NCI-H187 treated with DMSO at 0.1 percent for 48 hours (cell line): Measurements from ENCODE around the gene CLEC11A.

Experiments used
- DNase-seq: peaks from one replicate; lab custom pipeline; 2025; lab: John Stamatoyannopoulos, UW

CLEC11A gene

DNA sequence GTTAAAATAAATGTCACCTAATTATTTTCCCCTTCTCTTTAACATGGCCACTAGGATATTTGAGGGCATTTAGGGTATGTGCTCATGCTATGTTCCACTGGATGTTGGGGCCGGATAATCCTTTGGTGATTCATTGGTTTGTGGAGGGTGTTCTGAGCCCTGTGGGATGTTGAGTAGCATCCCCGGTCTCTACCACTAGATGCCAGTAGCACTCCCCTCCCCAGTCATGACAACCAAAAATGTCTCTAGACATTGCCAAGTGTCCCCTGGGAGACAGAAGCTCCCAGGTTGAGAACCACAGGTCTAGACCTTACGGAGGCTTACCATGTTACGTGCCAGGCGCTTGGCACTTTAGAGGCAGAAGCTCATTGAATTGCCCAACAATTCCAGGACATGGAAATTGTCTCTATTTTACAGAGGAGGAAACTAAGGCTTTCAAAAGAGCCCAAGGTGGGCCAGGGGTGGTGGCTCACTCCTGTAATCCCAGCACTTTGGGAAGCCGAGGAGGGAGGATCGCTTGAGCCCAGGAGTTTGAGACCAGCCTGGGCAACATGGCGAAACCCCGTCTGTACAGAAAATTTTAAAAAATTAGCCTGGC is 17.6 kb upstream of the CLEC11A start:
- no peak for DNase-seq

DNA sequence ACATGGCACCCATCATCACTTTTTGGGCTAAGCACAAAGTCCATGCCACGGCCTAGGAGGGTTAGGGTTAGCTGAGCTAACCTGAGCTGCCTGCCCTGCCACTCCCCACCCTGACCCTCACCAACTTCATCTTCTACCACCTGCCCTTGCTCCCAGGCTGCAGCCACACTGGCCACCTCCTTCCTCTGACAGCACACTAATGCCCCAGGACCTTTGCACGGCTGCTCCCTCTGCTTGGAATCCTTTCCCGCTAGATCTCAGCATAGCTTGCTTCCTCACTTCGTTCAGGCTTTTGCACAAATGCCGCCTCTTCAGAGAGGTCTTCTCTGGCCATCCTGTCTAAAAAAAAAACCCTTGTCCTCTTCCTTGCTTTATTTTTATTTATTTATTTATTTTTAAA is 16.8 kb upstream of the CLEC11A start:
- no peak for DNase-seq

DNA sequence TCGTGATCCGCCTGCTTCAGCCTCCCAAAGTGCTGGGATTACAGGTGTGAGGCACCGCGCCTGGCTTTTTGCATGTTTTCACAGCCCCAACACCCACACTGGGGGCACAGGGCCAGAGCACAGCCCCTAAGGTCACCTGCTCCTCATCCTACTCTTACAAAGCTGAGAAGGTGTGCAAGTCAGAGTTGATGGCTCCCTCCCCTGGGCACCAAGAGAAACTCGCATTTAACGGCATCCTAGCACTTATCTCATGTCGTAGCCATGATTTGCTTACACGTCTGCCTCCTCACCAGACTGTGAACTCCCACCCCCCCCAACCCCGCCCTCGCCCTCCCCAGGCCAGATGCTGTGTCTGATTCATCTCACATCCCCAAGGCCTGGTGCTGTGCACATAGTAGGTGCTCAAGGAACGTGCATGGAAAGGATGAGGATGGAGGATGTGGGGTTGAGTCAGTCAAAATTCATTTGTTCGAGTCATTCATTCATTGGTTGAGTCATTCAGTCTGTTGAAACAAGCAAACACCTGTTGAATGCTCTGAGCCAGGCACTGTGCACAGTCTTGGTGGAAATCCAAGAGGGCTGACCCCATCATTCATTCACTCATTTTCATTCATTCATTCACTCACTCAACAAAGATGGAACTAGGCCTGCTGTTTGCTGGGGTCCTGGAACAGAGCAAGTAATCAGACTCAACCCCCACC is 14.8 kb upstream of the CLEC11A start:
- DNase-seq, result no peak

DNA sequence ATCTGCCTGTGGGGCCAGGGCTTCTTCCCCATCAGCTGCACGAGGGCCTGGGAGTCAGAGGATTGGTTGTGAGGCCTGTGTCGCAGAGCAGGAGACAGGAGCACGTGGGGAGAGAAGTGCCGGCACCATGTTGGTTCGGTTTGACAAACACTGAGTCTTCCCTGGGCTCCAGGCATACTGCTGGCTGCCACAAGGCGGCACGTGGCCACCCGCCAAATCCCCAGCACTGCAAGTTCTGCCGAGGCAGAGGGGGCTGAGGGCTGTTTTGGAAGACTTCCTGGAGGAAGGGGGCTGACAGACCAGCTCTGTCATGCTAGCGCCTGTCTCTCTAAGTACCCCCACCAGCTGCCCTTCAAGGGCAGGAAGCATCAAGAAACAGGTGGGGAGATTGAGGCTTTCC is 13.1 kb upstream of the CLEC11A start:
- DNase-seq, result no peak

DNA sequence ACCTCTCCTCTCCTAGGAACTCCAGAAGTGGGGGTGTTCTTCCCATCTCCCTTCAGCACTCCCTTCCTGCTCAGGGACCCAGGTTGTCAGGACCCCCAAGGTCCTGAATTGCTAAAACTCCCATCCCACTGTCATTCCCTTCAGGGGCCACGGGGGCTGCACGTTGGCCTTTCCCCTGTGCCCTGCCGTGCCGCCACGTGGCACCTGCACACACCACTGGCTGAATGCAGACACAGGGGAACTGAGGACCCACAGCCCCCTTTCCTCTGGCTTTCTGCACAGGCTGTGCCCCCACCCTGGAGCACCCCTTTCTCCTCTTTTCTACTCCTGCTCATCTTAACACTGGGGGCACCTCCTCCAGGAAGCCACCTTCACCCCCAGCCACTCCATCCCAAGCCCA is 12.6 kb upstream of the CLEC11A start:
- no peak for DNase-seq

DNA sequence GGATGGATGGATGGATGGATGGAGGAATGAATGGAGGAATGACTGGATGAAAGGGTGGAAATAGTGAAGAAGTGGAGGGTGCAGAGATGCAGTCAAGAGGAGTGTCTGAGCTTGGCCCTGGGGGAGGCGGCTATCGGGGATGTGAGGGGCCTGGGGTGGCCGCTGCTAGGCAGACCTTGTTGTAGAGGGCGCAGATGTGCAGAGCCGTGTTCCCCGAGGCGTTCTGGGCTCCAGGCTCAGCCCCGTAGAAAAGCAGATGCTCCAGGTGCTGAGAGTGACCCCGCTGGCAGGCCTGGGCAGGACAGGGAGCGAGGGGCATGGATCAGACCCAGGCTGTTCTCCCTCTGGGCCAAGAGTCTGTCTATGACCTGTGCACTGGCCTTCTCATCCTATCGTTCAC is 12.0 kb upstream of the CLEC11A start:
- DNase-seq, result no peak

DNA sequence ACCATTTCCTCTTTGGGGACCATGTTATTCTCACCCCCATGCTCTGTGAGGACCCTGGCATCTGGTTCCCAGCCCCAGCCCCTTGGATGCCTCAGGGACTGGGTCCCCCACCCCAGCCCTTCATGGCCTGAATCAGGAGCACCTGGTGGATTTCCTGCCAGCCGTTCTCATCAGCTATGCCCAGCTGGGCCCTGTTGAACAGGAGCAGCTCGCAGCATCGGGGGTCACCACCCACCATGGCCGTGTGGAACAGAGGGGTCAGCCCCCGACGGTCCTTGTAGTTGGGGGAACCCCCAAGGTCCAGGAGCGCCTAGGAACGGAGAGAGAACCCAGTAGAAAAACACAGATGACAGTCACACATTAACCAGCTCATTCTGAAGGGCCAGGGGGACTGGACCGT is 11.4 kb upstream of the CLEC11A start:
- no peak for DNase-seq

DNA sequence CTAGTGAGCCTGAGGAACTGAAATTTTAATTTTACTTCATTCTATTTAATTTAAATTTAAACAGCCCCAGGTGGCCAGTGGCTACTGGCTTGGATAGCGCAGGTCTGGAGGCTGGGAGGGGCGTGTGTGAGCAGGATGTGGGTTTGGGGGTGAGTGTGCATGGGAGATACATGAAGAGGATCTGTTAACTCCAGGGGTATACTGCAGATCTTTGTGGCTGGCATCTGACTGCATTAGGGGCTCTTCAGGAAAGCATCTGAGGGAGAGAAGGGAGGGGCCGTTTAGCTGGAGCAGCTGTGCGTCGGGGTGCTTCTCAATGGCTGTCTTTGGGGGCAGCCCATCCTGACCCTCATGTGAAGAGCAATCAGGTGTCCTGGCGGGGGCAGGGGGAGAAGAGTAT is 10.3 kb upstream of the CLEC11A start:
- no peak for DNase-seq

DNA sequence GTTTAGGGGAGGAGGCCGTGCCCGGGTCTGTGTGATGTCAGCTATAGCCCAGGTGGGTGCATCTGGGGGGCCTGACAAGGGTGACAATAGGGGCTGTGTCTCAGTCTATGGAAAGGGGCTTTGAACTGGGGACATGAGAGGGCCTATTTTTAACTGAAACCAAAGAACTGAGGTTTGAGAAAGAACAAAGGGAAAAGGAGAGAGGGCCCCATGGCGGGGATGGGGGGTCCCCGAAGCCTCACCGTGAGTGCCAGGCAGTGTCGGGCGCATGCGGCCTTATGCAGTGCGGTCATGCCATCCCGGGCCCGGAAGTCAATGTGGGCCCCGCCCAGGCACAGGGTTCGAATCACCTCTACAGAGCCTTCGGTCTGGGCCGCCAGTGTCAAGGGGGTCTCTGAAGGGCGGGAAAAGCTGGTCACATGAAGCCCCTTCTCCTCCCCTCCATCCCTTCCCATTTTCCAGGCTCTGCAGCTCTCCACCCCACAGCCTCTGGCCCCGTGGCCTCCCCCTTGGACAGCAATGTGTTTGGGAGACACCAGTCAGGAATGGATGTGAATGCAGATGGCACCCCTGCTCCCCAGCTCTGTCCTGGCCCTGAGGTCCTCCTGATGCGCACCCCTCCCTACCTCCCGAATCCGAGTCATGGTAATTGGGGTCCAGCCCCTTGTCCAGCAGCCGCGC is 9.5 kb upstream of the CLEC11A start:
- no peak for DNase-seq

DNA sequence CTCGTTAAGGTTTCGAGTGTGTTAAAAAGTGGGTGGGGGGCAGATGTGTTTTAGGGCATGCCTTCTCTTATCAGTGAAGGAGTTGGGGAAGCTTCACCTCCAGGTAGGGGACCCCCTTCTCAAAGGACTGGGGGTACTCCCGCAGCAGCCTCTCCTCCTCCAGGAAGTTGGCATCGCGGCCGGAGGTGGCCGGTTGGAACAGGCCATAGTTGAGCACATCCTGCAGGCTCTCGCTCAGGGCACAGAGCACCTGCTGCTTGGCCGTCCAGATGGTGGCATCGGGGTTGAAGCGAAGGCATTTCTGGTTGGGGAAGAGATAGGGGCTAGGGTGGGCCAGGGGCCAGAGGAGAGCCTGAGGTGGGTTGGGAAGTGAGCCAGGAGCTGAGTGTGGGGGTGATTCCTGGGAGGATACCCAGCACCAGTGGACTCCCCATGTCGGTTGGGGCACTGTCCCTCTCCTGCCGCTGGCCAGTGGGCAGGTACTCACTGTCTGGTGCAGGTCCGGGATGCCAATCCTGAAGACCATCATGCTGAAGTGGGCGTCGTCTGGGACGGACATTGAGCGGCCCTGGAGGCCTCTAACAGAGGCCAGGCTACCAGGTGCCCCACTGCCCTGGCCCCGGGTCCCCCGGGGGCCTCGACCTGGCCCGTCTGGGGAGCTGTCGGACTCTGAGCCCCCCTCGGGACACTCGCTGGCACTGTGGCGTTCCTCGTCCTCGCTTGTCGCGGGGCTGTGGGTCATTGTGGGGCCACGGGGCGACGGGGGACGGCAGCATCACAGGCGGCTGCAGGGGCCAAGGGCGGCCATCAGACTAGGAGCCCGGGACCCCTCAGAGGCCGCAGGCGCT is 6.8 kb upstream of the CLEC11A start:
- no peak for DNase-seq

DNA sequence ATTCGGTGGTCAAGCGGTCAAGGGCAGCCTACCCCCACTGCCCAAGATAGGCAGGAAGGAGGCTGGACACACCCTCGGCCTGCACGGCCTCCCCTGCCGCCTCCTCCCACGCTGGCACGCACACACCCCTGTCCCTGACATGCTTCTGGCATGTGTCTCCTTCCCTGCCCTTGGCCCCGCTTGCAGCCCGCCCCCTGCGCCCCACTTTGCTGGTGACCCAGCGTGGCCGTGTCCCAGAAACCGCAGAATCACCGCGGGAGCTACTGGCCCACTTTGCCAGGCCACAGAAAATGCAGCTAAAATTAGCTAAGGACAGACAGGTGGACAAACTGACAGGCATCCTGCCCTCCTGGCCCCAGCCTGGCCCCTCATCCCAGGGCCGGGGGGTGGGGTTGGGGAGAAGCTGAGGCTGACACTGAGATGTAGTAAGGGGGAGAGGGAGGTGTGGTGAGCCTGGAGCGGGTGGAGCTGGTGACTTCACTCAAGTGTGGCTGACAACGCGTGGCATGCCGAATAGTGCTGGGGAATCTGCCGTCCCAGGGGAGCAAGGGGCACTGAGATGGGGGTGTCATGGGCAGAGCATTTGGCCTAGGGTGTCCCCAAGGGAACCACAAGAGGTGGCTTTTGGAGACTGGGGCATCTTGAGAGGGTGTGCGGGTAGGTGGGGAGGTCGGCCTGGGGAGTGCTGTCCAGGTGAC is 6.0 kb upstream of the CLEC11A start:
- no peak for DNase-seq

DNA sequence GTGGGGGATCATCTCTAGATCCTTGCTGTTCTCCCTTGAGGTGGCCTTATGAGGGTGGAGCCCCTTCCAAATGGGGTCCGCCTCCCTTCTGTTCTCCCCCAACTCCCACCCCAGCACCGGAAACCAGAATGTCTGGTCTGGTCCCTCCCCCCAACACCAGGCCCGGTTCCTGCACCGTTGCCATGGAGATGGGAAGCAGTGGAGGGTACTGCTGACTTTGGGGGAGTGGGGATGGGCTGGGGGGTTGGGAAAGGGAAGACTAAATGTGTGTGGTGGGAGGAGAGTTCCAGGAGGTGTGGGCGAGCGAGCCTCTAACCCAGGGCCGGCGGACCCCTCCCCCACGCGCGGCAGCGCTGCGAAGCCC is 5.3 kb upstream of the CLEC11A start:
- DNase-seq, result no peak

DNA sequence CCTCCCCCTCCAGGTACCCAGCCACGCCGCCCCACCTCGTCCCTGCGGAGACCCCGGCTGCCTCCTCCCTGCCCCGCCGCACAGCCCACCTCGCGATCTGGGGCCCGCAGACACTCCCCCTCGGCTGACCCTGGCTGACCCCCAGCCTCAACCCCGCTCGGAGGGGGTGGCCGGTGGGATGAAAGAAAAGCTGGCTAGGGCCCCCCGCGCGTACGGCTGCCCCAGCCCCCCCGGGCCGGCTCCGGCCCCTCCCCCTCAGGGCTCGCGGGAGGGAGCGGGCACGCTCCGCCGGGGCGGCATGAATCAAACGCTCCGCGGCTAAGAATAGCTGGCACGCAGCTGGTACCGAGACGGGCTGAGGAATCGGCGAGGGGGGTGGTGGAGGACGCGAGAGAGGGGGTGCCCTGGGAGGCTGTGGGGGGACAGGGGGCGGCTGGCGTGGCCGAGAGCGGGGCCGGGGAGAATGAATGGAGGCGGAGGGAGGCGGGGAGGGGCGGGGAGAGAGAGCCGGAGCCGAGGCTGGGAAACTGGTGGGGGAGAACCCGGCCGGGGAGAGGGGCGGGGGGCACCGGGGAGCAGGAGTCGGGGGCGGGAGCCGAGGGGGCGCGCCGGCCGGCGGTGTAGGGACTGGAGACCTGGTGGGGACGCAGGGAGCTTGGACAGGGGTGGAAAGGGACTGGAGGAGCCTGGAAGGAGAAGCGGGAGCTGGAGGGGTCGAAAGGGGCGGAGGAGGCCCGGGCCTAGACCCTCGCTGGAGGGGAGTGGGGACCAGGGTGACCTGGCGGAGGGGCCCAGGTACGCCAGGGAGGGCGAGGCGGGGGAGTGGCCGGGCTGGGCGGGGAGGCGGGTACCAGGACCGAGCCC is 4.7 kb upstream of the CLEC11A start:
- DNase-seq, result no peak

DNA sequence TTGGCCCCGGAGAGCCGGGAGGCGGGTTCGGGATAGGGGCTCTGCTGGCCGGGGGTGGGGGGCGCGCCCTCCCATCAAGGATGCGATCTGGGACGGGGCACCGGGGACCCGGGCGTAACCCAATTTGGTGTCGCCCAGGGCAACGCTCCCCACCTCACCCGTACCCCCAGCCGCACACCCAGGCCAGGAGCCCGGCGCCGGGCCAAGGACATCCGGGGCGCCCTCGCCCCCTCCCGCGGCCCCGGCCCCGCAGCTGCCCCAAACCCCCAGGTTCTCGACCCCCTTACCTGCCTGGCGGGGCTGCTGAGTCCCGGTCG is 4.1 kb upstream of the CLEC11A start:
- no peak for DNase-seq

DNA sequence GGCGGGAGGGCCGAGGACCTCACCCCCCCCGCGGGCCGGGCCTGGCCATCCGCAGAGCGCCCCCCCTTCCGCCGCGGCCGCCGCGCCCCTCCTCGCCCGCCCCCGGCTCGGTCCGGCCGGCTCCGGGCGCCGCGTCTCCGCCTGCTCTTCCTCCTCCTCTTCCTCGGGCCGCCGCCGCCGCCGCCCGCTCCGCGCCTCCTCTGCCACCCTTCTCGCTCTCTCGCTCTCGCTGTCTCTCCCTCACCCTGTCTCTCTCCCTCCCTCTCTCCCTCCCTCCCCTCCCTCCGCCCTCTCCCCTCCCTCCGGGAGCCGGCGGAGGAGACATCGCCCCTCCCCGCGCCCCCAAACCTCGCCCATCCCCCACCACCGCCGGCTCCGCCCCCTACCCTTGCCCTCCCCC is 3.6 kb upstream of the CLEC11A start, which contains the start of gene SHANK1:
TSS of gene SHANK1 (minus strand) at position 237 of the 400 bp plus-strand sequence. CDS start 2,883 bp downstream, outside the sequence.
- no peak for DNase-seq

DNA sequence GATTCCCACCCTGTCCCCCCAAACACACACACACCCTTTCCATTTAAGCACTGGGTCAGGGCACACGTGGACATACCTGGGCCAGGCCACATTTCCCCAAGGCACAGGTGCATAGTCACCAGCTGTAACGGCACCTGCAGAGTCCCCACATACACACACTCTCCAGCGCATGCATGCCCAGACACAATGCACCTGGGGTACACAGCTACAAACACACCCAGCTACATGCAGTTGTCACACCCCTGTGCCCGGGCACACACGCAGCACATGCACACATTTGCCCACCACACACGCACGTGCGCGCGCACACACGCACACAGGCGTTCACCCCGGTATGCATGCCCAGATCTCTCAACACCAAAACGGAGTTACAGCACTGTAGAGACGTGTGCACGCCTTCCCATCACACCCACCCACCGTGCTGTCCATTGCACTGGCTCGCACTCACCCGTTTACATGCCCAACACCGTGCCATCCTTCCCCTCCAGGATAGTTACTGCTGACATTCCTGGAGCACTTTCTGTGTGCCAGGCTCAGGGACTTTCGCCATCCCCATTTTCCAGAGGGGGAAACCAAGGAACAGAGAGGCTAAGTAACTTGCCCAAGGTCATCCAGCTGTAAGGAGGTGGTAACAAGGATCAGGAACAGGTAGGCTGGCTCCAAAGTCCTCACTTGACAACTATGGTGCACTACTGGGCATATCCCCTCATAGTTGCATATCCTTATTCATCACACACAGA is 2.8 kb upstream of the CLEC11A start:
- no peak for DNase-seq

DNA sequence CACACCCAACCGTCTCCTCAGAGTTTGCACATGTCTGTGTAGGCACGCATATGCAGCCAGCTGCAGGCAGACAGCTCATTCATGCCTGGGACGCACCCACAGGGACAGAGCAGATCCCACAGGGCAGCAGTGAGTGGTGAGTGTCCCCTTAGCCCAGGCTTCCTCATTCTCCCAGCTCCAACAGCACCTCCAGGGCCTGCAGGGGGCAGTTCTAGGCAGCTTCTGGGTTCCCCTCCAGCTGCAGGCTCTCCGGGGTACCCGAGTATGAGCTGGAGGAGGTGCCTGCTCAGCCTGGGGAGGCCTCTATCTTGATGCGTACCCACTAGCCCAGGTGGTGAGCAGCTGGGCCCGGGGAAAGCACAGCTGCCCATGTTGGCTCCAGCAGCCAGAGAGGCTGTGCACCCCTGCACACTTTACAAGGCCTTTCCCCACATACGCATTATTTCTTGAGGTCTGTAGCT is 2.2 kb upstream of the CLEC11A start:
- DNase-seq, result no peak

DNA sequence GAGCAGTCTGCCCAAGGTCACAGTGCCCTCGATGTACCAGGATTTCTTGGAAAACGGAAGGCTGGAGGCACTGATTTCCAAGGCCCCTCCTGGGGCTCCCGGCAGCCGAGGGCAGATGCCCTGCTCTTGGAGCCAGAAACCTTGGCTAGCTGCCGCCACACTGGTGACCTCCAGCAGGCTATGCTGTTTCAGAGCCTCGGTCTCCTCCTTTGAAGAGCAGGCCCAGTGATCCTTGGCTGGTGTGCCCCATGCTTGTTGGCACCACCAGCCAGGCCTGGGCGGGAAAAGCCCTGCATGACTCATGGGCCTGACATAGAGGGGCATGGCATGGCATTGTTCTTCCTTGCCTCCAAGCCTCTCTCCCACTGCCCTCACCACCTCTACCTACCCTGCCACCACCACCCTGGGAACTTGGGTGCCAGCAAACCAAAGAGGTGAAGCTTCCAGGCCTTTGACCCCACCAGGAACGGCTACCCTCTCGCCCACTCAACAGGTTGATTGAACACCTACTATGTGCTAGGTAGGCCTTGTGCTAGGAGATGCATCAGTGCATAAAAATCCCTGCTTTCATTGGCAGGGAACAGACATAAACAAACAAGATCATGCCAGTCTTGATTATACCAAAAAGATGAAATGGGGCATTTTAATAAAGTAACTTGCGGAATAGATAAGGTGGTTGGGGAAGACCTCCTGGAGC is 1.6 kb upstream of the CLEC11A start:
- no peak for DNase-seq

DNA sequence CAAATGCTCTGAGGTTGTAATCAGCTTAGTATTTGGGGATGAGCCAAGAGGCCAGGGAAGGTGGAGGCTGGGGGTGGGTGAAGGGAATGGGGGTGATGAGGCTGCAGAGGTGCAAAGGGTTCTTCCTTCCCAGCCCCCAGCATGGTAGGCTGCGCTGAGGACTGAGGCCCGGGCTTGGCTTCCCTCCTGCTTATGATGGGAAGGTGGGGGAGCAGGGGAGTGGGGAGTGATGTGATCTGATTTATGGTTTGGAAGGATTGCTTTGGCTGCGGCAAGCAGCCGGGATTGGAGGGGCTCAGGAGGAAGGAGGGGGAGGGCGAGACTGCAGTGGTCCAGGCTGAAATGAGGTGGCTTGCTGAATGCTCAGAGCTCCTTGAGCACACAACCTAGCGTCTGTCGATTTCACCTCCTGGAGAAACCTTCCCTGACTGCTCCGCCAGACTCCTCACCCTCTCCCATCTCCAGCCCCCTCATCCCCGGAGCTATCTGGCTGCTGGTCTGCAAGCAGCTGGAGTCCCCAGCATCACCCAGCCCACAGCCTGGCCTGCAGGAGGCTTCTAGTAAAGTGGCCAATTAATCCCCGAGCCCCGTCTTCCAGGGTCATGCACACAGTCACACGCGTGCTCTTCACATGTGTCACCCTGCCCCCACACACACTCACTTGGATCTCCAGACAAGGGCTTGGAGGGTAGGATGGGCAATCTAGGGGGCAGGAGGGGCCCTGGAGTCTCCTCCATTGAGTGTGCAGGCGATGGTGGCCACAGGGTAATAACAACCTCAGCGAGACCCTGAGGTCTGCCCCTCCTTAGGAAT is 757 bp upstream of the CLEC11A start:
- no peak for DNase-seq
